IMR-90 (cell line): ENCODE data around the gene PRRT2. TPM values are rescaled to one million over a fixed set of nuclear protein-coding genes. Genes with fewer than 3 reads are reported as not detected.

Experiments used
- ATAC-seq: fragments of 200-7000 bp; cut with Tn5 transposase; 2 replicates; pipeline ENCODE4 v1.9.1; 2020; ENCODE audit warnings: low read depth, mild to moderate bottlenecking, moderate library complexity
- BruUV-seq: library from RNA; stranded (reverse); fragments of 400-500 nt; replicated peaks from 2 replicates; lab custom pipeline; 2021; lab: Mats Ljungman, UMichigan
- CTCF ChIA-PET: fragments of 300-600 bp; formaldehyde crosslinking; extraction: SDS; loops from one replicate; lab custom pipeline; 2021; ENCODE audit warnings: antibody characterized with exemption; lab: Yijun Ruan, JAX
- POLR2A ChIA-PET: fragments of 300-600 bp; sonication (Branson Sonifier 250); formaldehyde crosslinking; loops from one replicate; lab custom pipeline; 2022; ENCODE audit warnings: antibody characterized with exemption; ENCODE audit not compliant: unreplicated experiment; lab: Charles Lee
- DNase-seq: peaks from one replicate; pipeline ENCODE4 v3.0.0; 2013
- H2AFZ ChIP-seq: replicated peaks from 2 replicates; pipeline ENCODE3; 2013; ENCODE audit warnings: low read length, mild to moderate bottlenecking; ENCODE audit not compliant: poor library complexity
- H2AK5ac ChIP-seq: 2 replicates; pipeline ENCODE4 v1.6.1; 2013; ENCODE audit warnings: low read depth, low read length, inconsistent platforms
- H2AK9ac ChIP-seq: replicated peaks from 2 replicates; pipeline ENCODE3; 2013; ENCODE audit warnings: mild to moderate bottlenecking, low read depth, low read length, moderate library complexity; ENCODE audit not compliant: poor library complexity
- H2BK120ac ChIP-seq: 2 replicates; pipeline ENCODE4 v1.6.1; 2013; ENCODE audit warnings: low read depth, low read length, inconsistent platforms
- H2BK15ac ChIP-seq: 3 replicates; pipeline ENCODE4 v1.6.1; 2013; ENCODE audit warnings: low read depth, low read length, inconsistent platforms
- H2BK20ac ChIP-seq: 2 replicates; pipeline ENCODE4 v1.6.1; 2013; ENCODE audit warnings: low read depth, mild to moderate bottlenecking, inconsistent platforms, low read length, moderate library complexity
- H2BK5ac ChIP-seq: 2 replicates; pipeline ENCODE4 v1.6.1; 2013; ENCODE audit warnings: mild to moderate bottlenecking, low read depth, low read length, inconsistent platforms; ENCODE audit not compliant: poor library complexity, severe bottlenecking
- H3K14ac ChIP-seq: replicated peaks from 2 replicates; pipeline ENCODE4 v1.6.1; 2013; ENCODE audit warnings: low read depth, low read length, inconsistent platforms
- H3K18ac ChIP-seq: 2 replicates; pipeline ENCODE4 v1.6.1; 2013; ENCODE audit warnings: low read depth, low read length, control low read depth
- H3K23ac ChIP-seq: 2 replicates; pipeline ENCODE4 v1.6.1; 2013; ENCODE audit warnings: low read depth, low read length, inconsistent platforms
- H3K27ac ChIP-seq: 2 replicates; pipeline ENCODE4 v1.5.1; 2013; ENCODE audit warnings: mild to moderate bottlenecking, control low read depth, low read length; ENCODE audit not compliant: insufficient read depth
- H3K27me3 ChIP-seq: 2 replicates; pipeline ENCODE4 v1.6.1; 2013; ENCODE audit warnings: low read length; ENCODE audit not compliant: control insufficient read depth, insufficient read depth
- H3K36me3 ChIP-seq: 2 replicates; pipeline ENCODE4 v1.6.1; 2013; ENCODE audit warnings: low read length, mixed read lengths; ENCODE audit not compliant: control insufficient read depth, insufficient read depth
- H3K4ac ChIP-seq: 2 replicates; pipeline ENCODE4 v1.6.1; 2013; ENCODE audit warnings: low read depth, low read length, inconsistent platforms
- H3K4me1 ChIP-seq: 2 replicates; pipeline ENCODE4 v1.6.1; 2013; ENCODE audit warnings: low read length, mixed read lengths; ENCODE audit not compliant: control insufficient read depth, insufficient read depth
- H3K4me2 ChIP-seq: 2 replicates; pipeline ENCODE4 v1.6.1; 2013; ENCODE audit warnings: low read depth, mild to moderate bottlenecking, control low read depth, low read length, moderate library complexity
- H3K4me3 ChIP-seq: 2 replicates; pipeline ENCODE4 v1.5.1; 2013; ENCODE audit warnings: low read depth, mild to moderate bottlenecking, control low read depth, low read length, moderate library complexity; ENCODE audit not compliant: insufficient read depth
- H3K56ac ChIP-seq: 2 replicates; pipeline ENCODE4 v1.6.1; 2013; ENCODE audit warnings: low read length, inconsistent platforms; ENCODE audit not compliant: insufficient read depth; ENCODE audit errors: extremely low read depth
- H3K79me1 ChIP-seq, 2 experiments: 2 replicates each; pipeline ENCODE4 v1.6.1; 2013; ENCODE audit warnings: low read length in 2 of 2, inconsistent platforms in 1 of 2, low read depth in 1 of 2
- H3K9ac ChIP-seq: 2 replicates; pipeline ENCODE4 v1.6.1; 2013; ENCODE audit warnings: low read depth, low read length, control low read depth
- H3K9me1 ChIP-seq: 2 replicates; pipeline ENCODE4 v1.6.1; 2013; ENCODE audit warnings: low read length, inconsistent platforms; ENCODE audit not compliant: insufficient read depth
- H3K9me3 ChIP-seq: 2 replicates; pipeline ENCODE4 v1.6.1; 2013; ENCODE audit warnings: low read length; ENCODE audit not compliant: control insufficient read depth, insufficient read depth
- H4K20me1 ChIP-seq: 2 replicates; pipeline ENCODE4 v1.6.1; 2013; ENCODE audit warnings: low read length, inconsistent platforms; ENCODE audit not compliant: insufficient read depth
- H4K5ac ChIP-seq: 2 replicates; pipeline ENCODE4 v1.6.1; 2013; ENCODE audit warnings: mild to moderate bottlenecking, low read depth, low read length, control low read depth
- H4K8ac ChIP-seq, 2 experiments: 2 replicates each; pipeline ENCODE4 v1.6.1; 2013; ENCODE audit warnings: low read depth in 2 of 2, low read length in 2 of 2, control low read depth in 1 of 2, inconsistent platforms in 1 of 2
- H4K91ac ChIP-seq: 2 replicates; pipeline ENCODE4 v1.6.1; 2013; ENCODE audit warnings: low read depth, low read length, inconsistent platforms; ENCODE audit not compliant: insufficient read depth
- BHLHE40 ChIP-seq: fragments of 150-350 bp; IDR thresholded peaks from 2 replicates; pipeline ENCODE4 v1.6.1; 2016; ENCODE audit warnings: mild to moderate bottlenecking, low read depth, low read length
- CEBPB ChIP-seq: IDR thresholded peaks from 2 replicates; pipeline ENCODE4 v1.6.1; 2012; ENCODE audit warnings: low read depth, low read length, improper control_type of control experiment
- NFE2L2 ChIP-seq: fragments of 150-350 bp; IDR thresholded peaks from 2 replicates; pipeline ENCODE4 v1.6.1; 2016; ENCODE audit warnings: low read depth, mild to moderate bottlenecking, low read length
- POLR2A ChIP-seq: IDR thresholded peaks from 2 replicates; pipeline ENCODE4 v1.6.1; 2012; ENCODE audit warnings: mild to moderate bottlenecking, low read depth, low read length
- RAD21 ChIP-seq: IDR thresholded peaks from 2 replicates; pipeline ENCODE4 v1.6.1; 2012; ENCODE audit warnings: low read length, improper control_type of control experiment
- WGBS, 2 experiments: methylation state at CpG; one replicate each; pipeline versions ENCODE4 v1.1.5 to v1.1.7; 2013; ENCODE audit warnings: missing lambda C conversion rate in 2 of 2; ENCODE audit not compliant: insufficient read length in 1 of 2; ENCODE audit errors: extremely low coverage in 2 of 2; 5-methylcytosine and 5-hydroxymethylcytosine counted together
- dilution Hi-C: fragments of 300-500 bp; cut with HindIII; formaldehyde crosslinking; loops from one replicate; pipeline ENCODE4 v1.14.3; 2018; ENCODE audit warnings: low sequenced_read_pairs; ENCODE audit not compliant: unreplicated experiment
- in situ Hi-C: fragments of 300-500 bp; cut with MboI; formaldehyde crosslinking; loops from 3 replicates; pipeline ENCODE4 v1.14.3; 2019; ENCODE audit warnings: low sequenced_read_pairs, inconsistent platforms, mixed read lengths
- intact Hi-C: fragments of 100-400 bp; cut with micrococcal nuclease; formaldehyde crosslinking; loops from 2 replicates; pipeline ENCODE4 v1.10.0; 2022
- polyA plus RNA-seq, 3 experiments: library from polyadenylated mRNA; depleted of rRNA; stranded (reverse); fragments of >200 nt; gene quantifications; 2 replicates each; pipeline ENCODE4 v1.2.3, GENCODE V29; 2012; ENCODE audit warnings: low replicate concordance in 1 of 3
- total RNA-seq: library from RNA; depleted of rRNA; stranded (reverse); fragments of >200 nt; gene quantifications from 2 replicates; pipeline ENCODE4 v1.2.3, GENCODE V29; 2012
- TF ChIP-seq, protein P1 (sequence below): fragments of 150-350 bp; IDR thresholded peaks from 2 replicates; pipeline ENCODE4 v1.6.1; 2016; ENCODE audit warnings: low read depth, mild to moderate bottlenecking, low read length, moderate library complexity, borderline replicate concordance

The PRRT2 gene
- total and polyA plus RNA-seq, 2 of the 4 experiments (the other 2 are of a cell fraction) = 0.90 to 10.5 TPM

DNA sequence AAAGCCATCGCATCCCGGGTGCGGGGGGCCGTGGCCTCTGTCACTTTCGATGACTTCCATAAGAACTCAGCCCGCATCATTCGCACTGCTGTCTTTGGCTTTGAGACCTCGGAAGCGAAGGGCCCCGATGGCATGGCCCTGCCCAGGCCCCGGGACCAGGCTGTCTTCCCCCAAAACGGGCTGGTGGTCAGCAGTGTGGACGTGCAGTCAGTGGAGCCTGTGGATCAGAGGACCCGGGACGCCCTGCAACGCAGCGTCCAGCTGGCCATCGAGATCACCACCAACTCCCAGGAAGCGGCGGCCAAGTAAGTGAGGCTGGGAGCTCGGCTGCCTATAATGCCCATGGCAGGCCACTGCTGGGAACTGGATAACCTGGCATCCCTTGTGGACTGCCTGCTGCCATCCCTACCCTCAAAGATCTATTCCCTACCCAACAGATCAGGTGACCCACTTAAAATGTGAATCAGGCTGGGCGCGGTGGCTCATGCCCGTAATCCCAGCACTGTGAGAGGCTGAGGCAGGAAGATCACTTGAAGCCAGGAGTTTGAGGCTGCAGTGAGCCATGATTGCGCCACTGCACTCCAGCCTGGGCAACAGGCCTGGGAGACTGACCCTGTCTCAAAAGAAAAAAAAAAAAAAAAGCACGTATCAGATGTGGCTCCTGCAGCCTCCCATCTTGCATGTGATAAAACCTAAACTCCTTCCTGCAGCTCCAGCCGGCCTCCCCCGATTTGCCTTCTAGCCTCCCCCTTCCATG, 32.8 kb downstream of the PRRT2 start:
- no peak overlapping the region for H2AK9ac ChIP-seq
- H2BK15ac ChIP-seq = no peak overlapping the region
- H3K4me3 ChIP-seq = no peak overlapping the region
- H3K56ac ChIP-seq = no peak overlapping the region
- H4K5ac ChIP-seq = no peak overlapping the region
- CTCF ChIA-PET = no interaction called here
- ATAC-seq = no peak
- intact Hi-C loops (no loop called here), in situ Hi-C loops (no loop called here), dilution Hi-C loops (no loop called here)
- H2AK5ac ChIP-seq = no peak overlapping the region
- DNase-seq = no peak
- no peak overlapping the region for H2BK120ac ChIP-seq
- no peak overlapping the region for H4K91ac ChIP-seq
- no peak overlapping the region for H3K9ac ChIP-seq
- no peak for TF ChIP-seq NFE2L2
- 0 out of 2 replicates have a peak, but pooled peaks have one; percentile 15 for TF ChIP-seq CEBPB
- TF ChIP-seq RAD21 = no peak
- TF ChIP-seq, protein P1, sequence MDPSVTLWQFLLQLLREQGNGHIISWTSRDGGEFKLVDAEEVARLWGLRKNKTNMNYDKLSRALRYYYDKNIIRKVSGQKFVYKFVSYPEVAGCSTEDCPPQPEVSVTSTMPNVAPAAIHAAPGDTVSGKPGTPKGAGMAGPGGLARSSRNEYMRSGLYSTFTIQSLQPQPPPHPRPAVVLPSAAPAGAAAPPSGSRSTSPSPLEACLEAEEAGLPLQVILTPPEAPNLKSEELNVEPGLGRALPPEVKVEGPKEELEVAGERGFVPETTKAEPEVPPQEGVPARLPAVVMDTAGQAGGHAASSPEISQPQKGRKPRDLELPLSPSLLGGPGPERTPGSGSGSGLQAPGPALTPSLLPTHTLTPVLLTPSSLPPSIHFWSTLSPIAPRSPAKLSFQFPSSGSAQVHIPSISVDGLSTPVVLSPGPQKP = no peak
- TF ChIP-seq POLR2A = no peak
- no peak for TF ChIP-seq BHLHE40
- H2BK5ac ChIP-seq = no peak overlapping the region
- no peaks in the 10 kb centered on the region for H3K9me1 ChIP-seq
- BruUV-seq = no TSS peak
- H3K36me3 ChIP-seq = peaks cover 71% of the 10 kb centered on the region
- no peak overlapping the region for H3K23ac ChIP-seq
- no peak overlapping the region for H3K27ac ChIP-seq
- H3K4me2 ChIP-seq = no peak overlapping the region
- H3K79me1 ChIP-seq = peaks cover 0 to 23% of the 10 kb centered on the region in 2 experiments; a peak in 1 of 4 replicates
- no peak overlapping the region for H3K18ac ChIP-seq
- H2AFZ ChIP-seq = peak overlapping the region; percentile 53
- H3K9me3 ChIP-seq = no peaks in the 10 kb centered on the region
- no peak overlapping the region for H2BK20ac ChIP-seq
- H3K14ac ChIP-seq = no peak overlapping the region
- POLR2A ChIA-PET = no interaction called here
- H3K4me1 ChIP-seq = no peaks in the 10 kb centered on the region; the same call in 1 of the 2 replicates
- no peaks in the 10 kb centered on the region for H3K27me3 ChIP-seq
- WGBS, 2 experiments = 93% methylated on average over 25 of the region's 28 CpGs; no CpG with 5 or more reads in 1 of the 2 experiments
- H4K8ac ChIP-seq = no peak overlapping the region
- no peak overlapping the region for H3K4ac ChIP-seq
- H4K20me1 ChIP-seq = no peaks in the 10 kb centered on the region; the same call in 1 of the 2 replicates
